NCI-H526 (cell line): Measurements from ENCODE around the gene DPCD.
"Not testable (repeated sequence)": the region's sequence is repeated elsewhere in the genome, so short reads cannot be mapped to it uniquely, and the experiment has no call there.

ENCODE experiments used
- DNase-seq, 2 experiments: peaks; one replicate each; lab custom pipeline; 2025; lab: John Stamatoyannopoulos, UW

DPCD gene

DNA sequence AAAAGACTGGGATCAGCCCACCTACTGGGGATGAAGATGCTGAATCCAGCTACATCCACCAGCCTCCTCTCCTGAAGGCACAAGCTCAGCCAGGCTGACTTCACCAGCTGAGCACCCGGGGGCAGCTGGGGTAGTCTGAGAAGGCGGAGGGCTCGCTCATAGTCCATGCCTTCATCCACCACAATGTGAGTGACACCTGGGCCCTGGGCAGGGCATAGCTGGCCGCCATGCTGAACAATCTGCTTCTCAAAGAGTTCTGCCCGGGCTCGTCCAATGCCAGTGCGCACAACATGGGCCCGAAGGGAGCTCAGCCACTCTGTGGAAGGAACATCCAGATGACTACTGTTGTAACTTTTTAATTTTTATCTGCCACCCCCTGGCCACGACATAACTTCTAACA is 2.3 kb upstream of the DPCD start:
- DNase-seq: no peak

DNA sequence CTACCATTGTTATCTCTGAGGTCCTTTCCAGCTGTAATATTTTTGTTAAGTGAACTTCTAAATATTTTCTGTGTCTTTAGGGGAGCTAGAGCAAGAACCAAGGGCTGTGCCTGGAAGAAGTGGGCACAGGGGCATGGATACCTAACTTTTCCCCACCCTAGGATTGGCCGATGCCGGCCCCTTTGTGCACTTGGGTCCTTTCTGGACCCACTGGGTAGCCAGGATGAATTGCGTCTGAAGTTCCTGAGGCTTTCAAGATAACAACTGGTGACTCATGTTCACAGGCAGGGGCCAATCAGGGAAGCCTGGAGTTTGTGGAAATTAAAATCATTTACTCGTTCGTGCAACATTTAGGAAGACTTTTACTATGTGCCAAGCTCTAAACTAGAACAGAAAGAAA is 758 bp downstream of the DPCD start:
- DNase-seq: no peak

DNA sequence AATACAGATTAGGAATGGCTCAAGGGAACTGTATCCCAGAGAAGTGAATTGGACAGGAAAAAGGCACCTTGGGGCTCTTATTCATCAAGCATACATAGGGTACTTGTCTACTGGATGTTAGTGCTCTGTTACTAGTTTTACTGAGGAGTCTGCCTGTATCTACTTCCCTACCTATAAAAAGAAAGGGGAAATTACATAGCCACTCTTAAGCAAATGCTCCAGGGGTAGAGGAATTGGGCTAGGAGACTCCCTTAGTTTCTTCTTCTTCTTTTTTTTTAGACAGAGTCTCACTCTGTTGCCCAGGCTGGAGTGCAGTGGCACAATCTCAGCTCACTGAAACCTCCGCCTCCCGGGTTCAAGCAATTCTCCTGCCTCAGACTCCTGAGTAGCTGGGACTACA is 5.2 kb downstream of the DPCD start:
- not testable (repeated sequence) for DNase-seq

DNA sequence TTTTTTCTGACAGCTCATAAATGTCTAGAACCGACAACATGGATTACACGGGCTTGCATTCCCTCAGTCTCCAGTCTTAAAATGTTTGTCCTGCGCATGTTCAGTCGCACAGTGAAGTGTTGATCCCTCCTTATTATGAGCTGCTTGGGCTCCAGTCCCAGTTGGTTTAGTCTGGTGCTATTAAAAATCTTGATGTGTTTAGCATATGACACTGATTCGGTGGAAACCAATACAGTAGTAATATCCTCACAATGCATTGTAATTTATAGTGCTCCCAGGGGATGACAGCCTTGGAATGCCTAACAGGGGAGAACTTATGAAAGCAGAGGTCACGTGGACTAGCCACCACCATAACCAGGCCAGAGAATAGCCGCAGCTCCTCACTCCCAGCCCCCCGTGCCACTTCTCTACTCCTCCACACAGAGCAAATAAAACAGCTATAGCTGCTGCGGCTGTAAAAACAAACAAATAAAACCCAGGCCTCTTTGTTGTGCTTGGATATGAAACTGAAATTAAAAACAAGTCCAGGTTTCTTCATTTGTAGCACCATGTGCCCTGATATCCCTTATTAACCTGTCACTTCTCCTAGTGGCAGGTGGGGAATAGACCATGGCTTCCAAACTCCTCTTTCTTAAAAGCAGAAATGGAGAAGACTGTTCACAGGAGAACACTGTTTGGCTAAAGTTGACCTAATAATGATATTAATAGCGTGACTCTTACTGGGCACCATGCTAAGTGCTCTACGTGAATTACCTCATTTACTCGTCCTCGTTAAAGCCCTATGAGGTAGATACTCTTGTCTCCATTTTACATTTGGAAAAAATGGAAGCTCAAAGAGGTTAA is 7.7 kb downstream of the DPCD start:
- DNase-seq: no peak

DNA sequence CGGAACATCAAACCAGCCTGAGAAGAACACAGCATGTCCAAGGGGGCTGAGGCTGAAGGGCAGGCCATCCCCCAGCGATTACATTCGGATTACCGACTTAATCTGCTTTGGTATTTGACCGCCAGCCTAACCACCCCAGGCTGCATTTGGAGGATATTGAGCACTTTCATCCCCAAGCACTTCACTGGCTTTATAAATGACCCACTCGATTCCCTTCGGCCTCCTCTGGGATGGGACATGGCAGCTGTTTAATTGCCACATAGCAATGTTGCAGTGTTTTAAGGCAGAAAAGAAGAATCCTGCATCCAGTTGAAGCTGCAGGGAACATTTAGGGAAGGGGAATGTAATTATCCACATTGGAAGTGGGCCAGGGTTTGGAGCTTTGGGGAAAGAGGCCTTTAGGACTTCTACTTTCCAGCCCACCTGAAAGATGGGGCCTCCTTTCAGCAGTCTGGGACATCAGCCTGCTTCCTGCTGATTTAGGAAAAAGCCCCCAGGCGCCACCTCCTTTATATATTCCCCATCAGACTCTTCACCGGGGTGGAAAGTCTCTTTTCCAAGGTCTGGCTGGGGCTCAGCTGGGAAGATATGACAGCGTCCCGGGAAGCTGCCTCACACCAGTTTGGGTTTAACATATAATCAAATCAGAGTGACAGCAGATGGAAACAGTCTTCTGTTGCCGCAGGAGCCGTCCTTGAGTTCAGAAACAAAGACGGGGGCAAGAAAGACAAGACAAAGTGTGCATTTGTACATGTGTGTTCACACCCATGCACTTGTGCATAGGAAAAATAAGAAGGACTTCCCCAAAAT is 9.2 kb downstream of the DPCD start:
- no peak for DNase-seq

DNA sequence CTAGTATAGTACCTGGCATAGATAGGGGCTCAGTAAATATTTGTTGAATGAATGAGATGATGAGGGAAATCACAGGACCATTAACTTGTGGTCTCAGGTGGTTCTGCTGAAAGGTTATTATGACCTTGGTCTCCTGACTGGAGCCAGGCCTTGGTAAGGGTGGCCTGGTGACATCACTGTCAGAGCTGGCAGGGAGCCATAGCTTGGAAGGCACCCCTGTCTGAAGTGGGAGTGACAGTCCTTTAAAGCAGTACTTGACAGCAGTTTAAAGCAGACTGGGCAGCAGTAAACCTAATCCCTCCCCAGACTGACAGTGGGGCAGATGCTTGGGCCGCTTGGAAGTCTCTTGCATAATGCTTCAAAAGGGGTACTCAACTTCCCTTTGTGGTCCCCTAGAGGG is 13.4 kb downstream of the DPCD start:
- no peak for DNase-seq

DNA sequence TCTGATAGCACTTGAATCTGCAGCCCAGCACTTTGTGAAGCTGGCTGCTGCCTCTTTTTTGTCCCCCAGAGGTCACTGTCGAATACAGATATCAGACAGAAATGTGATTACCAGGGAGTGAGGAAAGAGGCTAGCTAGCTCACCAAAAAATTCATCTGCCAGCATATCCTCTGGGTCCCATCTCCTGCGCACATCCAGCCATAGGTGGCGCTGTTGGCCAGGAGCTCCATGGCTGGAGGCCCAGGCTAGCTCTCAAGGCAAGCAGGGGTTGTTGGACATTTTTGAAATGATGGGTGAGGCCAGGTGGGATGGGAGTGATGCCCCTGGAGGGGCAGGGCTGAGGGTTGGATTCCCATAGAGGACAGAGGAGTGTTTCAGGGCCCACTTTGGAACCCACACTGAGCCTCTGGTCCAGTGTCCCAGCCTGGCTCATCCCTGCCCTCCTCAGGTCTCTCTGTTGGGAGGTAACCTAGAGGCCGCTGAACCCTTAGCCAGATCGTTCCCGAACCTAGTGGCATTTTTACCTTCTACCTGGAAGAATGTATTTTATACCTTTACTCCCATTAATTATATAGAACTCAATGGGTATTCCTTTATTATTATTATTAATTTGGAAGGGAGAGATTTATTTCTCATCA is 14.8 kb downstream of the DPCD start:
- peak; percentile 54 to 85 for DNase-seq

DNA sequence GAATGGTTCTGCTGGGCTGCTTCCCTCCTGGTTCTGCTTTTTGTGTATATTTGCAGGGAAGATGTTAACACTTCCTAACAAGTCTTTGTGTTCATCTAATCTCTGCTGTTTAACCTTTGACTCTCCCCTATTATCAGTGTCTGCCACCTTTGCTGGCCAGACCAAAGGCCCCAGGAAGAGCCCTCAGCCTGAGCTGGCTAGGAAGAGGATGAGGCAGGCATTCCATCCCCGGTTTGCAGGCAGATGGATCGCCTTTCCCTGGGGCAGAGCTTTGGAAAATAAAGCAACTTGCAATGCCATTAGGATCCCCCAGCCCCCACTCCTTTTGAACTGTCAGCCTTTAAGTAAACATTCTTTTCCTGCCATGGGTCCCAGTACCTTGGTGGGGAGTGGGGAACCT is 19.0 kb downstream of the DPCD start:
- no peak for DNase-seq

DNA sequence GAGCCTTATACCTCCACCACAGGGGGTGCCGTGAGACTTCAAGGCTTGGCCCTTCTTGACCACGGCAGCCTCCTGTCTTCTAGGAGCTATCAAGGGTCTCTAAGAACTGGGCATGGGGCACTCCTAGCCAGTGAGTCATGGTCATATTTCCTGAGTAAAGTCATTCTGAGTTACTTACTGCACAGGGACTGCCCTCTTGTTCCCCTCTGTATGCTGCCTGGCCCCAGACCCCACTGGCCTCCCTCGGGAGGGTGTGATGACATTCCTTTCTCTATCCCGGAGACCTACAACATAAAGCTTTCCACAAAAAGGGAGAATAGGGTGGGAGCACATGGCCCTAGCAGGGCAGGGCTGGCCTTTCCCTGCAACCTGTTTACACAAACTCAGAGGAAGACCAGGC is 21.4 kb downstream of the DPCD start:
- DNase-seq: no peak

DNA sequence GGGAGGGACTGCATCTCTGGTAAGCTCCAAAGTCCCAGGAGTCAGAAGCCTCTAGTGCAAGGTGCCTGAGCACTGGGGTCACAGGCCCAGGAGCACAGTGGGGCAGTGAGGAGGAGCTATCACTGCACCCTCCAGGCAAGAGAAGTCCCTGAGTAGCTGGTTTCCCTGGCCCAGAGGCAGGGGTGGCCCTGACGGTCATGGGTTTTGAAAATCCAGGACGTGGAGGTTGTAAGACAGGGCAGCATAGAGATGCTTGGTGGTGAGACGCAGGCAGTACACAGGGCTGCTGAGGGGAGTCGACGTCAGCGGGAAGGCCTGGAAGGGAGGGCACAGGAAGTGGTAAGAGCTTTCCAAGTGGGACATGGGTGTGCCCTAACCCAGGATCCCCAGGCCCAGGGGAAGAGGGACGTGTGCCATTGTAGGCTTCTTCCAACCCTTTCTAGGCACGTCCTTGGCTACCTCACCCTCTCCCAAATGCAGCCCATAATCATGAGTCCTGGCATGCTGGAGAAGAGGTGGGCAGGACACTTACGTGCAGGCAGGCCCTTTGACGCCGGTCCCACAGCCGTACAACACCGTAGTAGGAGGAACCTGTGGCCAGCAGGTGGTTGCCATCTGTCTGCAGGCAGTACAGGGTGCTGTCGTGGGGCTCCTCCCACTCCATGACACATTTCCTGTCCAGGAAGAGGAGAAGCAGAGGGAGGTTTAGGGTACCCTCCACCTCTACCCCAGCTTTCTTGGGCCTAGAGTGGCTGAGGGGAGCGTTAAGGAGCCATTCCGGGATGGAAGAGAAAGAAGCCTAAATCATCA is 23.2 kb downstream of the DPCD start:
- no peak for DNase-seq

DNA sequence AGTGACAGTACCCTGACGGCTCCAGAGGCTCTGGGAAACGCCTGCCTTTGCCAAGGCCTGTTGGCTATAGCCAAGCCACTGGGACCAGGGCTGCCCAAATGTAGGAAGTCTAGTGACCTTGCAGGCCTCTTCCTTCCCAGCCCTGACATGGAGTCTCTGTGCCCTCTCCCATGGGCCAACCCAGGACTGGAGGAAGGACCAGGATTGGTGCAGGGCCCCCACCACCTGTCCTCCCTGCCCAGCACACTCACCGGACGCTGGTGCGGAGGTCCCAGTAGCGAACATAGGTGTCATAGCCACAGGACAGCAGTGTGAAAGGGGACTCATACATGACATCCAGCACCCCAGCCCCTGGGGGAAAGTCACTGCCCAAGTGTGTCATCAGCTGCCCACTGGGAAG is 24.0 kb downstream of the DPCD start:
- DNase-seq: no peak

DNA sequence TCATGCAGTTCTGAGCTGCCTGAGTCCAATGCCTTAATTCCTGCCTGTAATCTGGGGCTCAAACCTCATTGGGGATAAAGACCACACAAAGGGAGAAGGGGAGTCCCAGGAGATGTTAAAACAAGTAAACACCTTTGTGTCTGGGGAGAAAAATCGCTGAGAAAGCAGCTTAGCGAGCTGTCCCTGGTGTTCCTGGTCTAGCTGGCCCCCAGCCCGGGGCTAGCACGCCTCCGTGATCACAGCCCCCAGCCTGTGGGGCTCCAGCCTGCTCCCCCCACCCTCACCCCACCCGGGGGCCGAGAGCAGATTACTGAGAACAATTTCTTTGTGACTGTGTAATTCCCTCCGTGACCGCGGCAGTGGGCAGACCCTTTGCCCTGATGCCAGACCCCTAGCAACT is 24.8 kb downstream of the DPCD start:
- no peak for DNase-seq

DNA sequence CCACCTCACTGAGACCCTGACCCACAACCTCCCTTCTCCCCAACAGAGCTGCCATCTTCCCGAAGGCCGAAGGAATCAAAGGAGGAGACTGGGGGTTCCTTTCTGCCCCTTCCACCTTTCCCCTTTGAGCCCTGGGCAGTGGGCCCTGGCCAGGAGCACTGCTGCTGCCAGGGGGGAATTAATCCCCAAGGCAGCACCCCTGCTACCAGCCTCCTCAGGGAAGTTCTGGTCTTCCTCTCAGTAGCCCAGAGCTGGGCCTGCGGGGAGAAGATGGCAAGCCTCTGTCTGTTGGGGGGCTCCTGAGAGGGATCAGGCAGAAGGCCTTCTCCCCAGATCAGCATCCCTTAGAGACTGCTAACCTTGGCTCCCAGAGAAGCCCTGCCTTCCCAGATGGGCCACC is 25.5 kb downstream of the DPCD start:
- no peak for DNase-seq

DNA sequence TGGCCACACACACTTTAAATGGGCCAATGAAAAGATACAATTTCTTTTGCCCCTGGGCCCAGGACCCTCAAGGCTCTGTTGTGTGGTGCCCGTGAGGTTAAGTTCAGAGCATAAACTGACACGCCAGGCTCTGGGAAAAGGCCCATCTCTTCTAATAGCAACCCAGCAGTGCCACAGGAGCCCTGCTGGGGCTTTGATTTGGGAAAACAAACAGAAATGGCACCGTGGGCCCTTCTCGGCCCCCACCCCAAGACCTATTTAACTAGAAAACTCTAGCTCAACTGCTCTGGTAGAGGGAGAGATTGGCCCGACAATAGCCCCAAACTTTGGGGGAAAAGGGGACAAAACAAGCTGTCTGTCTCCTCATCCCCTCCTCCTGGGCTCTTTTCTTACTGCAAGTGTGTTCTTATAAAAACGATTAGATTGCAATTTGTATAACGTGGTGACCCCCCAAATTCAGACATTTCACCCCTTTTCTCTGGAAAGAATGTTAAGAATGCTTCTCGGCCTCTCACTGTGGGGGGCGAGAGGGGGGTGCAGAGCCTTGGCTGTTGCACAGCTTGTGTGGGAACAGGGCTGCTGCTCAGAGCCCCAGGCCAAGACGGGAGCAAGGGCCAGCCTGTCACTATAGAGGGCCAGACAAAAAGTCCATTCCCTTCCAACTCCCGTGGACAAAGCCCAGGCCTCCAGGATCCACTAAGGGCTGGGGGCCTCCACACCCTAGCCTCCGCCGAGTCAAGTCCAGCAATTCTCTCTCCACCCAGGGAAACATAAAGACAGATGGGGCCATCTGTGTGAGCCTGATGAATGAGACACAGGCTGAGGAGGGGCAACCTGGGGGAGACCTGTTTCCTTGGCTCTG is 26.8 kb downstream of the DPCD start:
- no peak for DNase-seq

DNA sequence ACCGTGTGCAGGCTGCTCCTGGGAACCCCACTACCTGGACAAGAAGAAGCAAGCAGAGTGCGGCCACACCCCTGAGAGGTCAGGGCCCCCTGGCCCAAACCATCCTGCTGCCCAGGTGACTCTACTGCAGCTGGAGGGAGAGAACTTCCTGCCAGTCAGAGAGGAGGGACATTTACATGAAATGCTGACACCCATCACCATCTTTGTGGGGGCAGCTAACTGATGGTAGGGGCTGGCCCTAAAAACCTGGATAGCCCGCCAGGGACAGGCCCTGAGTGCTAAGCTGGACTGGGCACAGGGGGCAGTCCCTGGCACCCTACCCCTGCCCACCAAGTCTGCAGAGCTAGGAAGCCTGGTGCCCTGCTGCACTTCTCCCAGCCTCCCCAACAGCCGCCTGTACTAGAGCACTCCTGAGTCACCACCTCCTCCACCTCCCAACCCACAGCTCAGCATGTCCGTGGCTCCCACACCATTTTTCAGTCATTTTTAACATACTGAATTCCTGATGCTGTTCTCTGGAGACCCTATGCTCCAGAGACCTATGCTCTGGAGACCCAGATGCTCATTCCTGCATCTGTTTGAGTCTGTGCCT is 27.5 kb downstream of the DPCD start:
- no peak for DNase-seq

DNA sequence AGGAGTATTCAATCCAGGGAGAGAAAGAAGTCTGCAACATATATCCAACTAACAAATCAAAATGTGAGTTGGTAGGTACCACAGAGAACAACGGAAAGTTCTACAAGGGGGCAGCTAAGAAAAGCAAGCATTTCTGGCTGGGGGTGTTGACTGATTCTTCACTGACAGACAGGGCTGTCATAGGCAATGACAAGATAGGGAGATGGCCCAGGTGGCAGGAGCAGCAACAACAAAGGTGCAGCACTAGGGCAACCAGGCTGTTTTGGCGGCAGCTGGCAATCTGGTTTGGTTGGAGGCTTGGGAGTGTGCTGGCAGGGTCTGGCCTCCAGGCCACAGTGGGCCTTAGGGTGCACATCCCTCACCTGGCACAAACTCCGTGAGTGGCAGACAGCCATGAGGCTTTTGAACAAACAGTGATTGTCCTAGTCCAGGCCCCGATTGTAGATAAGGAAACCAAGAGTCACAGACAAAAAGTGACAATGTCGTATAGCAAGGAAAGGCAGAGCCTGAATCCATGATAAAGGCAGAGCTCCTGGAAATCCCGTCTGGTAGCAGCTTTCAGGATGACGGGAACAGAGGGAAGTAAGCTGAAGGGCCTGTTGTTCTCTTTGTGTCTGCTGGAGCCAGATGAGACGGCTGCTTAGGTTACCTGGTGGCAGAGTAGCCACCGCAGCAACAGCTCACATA is 28.4 kb downstream of the DPCD start:
- DNase-seq: no peak

DNA sequence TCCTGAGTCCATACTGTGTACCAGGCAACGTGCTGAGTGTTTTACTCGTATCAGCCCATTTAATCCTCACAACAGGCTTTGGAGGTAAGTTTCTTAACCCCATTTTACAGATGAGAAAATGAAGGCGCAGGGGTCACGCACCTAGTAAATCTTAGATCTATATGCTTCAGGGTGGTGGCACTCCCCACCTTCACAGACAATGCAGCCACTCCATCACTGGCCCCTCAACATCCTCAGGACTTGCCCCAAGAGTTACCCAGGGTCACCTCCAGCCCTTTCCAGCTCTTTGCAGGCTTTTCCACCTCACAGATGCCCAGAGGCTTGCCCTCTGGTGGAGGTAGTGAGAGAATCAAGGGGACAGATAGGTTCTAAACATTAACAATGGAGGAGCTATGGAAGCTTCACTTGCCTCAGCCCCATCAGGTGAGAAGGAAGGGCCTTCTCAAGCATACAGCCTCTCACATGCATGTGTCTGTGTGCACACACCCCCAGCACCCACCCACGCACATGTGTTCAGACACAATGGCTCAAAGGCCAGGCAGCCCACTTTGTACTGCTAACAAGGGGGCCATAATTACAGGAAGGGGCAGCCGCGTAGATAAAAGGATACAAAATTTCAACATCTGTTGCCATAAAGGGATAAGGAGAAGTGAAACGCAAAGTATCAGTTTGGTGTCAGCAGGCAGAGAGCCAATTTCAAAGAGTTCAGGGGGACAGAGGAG is 29.1 kb downstream of the DPCD start:
- DNase-seq: no peak

DNA sequence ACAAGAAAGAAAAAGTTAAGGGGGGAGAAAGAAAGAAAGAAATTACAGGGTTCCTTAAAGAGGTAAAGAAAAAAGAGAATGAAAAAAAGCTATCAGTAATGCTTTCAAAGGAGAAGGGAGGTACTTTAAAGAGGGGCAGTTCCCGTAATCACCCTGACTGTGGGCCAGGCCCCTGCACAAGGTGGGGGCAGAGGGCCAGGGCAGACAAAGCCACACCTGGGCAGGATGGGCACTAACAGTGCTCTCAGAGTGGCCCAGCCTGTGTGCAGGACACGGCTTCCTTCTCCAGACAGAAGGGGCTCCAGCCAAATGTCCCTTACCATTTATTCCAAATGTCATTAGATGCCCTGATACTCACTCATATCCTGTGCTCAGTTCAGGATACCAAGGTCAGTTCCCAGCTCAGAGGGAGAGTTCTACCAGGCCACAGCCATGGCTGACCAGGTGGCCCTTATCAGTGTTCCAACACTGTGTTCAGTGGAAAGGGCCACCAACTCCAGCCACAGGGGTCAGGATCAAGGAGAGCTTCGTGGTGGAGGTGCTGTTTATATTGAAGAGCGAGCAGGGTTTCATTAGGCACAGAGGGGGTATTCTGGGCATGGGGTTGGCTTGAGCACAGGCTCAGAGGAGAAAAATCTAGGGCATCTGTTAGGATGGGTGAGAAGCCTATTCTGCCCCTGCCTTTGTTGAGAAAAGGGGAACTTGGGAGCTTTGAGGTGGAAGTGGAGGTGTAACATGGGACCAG is 29.9 kb downstream of the DPCD start:
- DNase-seq: no peak

DNA sequence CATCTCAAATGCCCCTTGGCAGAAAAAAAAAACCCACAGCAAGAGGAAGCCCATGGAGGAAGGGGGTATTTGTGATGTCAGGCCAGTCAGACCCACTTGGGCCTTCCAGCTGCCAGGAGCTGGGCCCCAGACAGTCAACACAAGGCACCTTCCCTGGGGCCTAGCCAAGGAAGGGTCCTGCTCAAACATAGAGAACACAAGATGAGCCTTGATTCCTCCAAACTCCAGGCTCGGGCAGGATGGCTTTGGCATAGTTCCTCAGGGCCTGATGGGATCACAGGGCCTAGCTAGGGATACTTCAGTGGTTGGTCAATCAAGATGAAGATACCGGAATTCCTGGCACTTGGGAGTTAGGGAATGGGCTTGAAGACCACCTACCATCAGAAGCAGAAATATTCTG is 30.8 kb downstream of the DPCD start:
- no peak for DNase-seq
